Smooth muscle cell (in vitro differentiated cells): ENCODE measurements around the gene TH. TPM values are rescaled to one million over a fixed set of nuclear protein-coding genes. Genes with fewer than 3 reads are reported as not detected.

Experiments used
- DNase-seq: peaks from one replicate; lab custom pipeline; 2025; ENCODE audit not compliant: unreplicated experiment; lab: John Stamatoyannopoulos, UW
- H2AFZ ChIP-seq: fragments of 200-600 bp; sonication (generic); 2 replicates; pipeline ENCODE4 v1.6.0; 2016; ENCODE audit warnings: antibody characterized with exemption, low read depth, mild to moderate bottlenecking
- H3F3A ChIP-seq: fragments of 200-600 bp; sonication (generic); 2 replicates; pipeline ENCODE4 v1.6.0; 2017; ENCODE audit warnings: antibody characterized with exemption, low read depth
- H3K27ac ChIP-seq: fragments of 200-600 bp; sonication (generic); 2 replicates; pipeline ENCODE4 v1.5.1; 2016; ENCODE audit warnings: low read depth, mild to moderate bottlenecking
- H3K27me3 ChIP-seq: fragments of 200-600 bp; sonication (generic); 2 replicates; pipeline ENCODE4 v1.6.1; 2016; ENCODE audit warnings: low read depth, mild to moderate bottlenecking
- H3K36me3 ChIP-seq: fragments of 200-600 bp; sonication (generic); 2 replicates; pipeline ENCODE4 v1.5.1; 2016; ENCODE audit warnings: low read depth
- H3K4me1 ChIP-seq: fragments of 200-600 bp; sonication (generic); 2 replicates; pipeline ENCODE4 v1.5.1; 2016; ENCODE audit warnings: low read depth
- H3K4me2 ChIP-seq: fragments of 200-600 bp; sonication (generic); 2 replicates; pipeline ENCODE4 v1.6.0; 2016; ENCODE audit warnings: mild to moderate bottlenecking
- H3K4me3 ChIP-seq: fragments of 200-600 bp; sonication (generic); 2 replicates; pipeline ENCODE4 v1.5.1; 2016; ENCODE audit warnings: mild to moderate bottlenecking
- H3K79me2 ChIP-seq: fragments of 200-600 bp; sonication (generic); 2 replicates; pipeline ENCODE4 v1.6.0; 2016; ENCODE audit warnings: low read depth, mild to moderate bottlenecking
- H3K9ac ChIP-seq: fragments of 200-600 bp; sonication (generic); 2 replicates; pipeline ENCODE4 v1.6.0; 2016; ENCODE audit warnings: low read depth
- H3K9me3 ChIP-seq: fragments of 200-600 bp; sonication (generic); replicated peaks from 2 replicates; pipeline ENCODE4 v1.5.1; 2016; ENCODE audit warnings: low read depth
- H4K20me1 ChIP-seq: fragments of 200-600 bp; sonication (generic); 2 replicates; pipeline ENCODE4 v1.6.0; 2016; ENCODE audit warnings: low read depth
- WGBS: methylation state at CpG from one replicate; pipeline ENCODE4 v1.1.7; 2016; ENCODE audit warnings: low lambda C conversion rate; 5-methylcytosine and 5-hydroxymethylcytosine counted together
- polyA plus RNA-seq: library from polyadenylated mRNA; unstranded; fragments of >200 nt; fragmentation: Nextera tagmentation; extraction: Ambion mirVana; gene quantifications from 2 replicates; pipeline ENCODE4 v1.2.1, GENCODE V29; 2016
- total RNA-seq: library from RNA; depleted of rRNA; stranded (reverse); fragments of >200 nt; gene quantifications from 2 replicates; pipeline ENCODE4 v1.2.3, GENCODE V29; 2014
- TF ChIP-seq, protein P1 (sequence below): fragments of 200-600 bp; sonication (generic); IDR thresholded peaks from 2 replicates; pipeline ENCODE4 v1.5.1; 2017; ENCODE audit warnings: borderline replicate concordance, mild to moderate bottlenecking, antibody characterized with exemption; ENCODE audit not compliant: insufficient read depth, poor library complexity, severe bottlenecking

The TH gene
- total and polyA plus RNA-seq, 2 experiments from 2014 or later, result not detected

DNA sequence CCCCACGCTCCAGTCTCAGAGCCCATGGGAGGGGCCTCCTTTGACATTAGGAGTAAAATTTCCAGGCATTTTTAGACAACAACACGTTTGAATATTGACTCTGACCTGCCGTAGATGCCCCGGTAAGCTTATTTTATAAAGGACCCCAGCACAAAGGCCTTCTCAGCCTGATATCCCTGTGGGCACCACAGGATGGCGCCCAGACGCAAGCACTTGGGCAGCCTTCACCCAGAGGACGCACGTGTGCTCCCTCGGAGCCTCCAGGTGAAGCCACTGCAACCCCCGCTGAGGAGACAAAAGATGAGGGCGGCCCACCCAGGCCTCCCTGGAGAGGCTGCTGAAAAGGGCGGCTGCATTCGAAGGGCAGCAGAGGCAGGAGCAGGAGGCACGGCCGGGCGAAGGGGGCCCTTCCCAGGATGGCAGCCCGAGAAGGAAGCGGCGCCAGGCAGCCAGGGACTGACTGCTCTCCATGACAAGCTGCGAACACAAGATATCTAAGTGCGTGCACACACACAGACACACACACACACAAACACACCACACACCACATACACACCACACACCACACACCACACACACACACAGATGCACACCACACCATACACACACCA, 15.2 kb upstream of the TH start:
- Histone ChIP-seq H3K36me3 (no peaks in the 10 kb centered on the region), H3K27ac (no peak overlapping the region), H3K79me2 (no peaks in the 10 kb centered on the region), H3K4me1 (peaks cover 20% of the 10 kb centered on the region), H4K20me1 (no peaks in the 10 kb centered on the region), H2AFZ (no peak overlapping the region), H3F3A (no peaks in the 10 kb centered on the region), H3K9me3 (no peaks in the 10 kb centered on the region), H3K4me3 (no peak overlapping the region), H3K27me3 (peaks cover 7% of the 10 kb centered on the region), H3K4me2 (no peak overlapping the region), H3K9ac (no peak overlapping the region)
- WGBS, result 55% methylated on average over 16 of the region's 21 CpGs
- no peak for DNase-seq
- TF ChIP-seq, protein P1, sequence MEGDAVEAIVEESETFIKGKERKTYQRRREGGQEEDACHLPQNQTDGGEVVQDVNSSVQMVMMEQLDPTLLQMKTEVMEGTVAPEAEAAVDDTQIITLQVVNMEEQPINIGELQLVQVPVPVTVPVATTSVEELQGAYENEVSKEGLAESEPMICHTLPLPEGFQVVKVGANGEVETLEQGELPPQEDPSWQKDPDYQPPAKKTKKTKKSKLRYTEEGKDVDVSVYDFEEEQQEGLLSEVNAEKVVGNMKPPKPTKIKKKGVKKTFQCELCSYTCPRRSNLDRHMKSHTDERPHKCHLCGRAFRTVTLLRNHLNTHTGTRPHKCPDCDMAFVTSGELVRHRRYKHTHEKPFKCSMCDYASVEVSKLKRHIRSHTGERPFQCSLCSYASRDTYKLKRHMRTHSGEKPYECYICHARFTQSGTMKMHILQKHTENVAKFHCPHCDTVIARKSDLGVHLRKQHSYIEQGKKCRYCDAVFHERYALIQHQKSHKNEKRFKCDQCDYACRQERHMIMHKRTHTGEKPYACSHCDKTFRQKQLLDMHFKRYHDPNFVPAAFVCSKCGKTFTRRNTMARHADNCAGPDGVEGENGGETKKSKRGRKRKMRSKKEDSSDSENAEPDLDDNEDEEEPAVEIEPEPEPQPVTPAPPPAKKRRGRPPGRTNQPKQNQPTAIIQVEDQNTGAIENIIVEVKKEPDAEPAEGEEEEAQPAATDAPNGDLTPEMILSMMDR, result peak; percentile 30

DNA sequence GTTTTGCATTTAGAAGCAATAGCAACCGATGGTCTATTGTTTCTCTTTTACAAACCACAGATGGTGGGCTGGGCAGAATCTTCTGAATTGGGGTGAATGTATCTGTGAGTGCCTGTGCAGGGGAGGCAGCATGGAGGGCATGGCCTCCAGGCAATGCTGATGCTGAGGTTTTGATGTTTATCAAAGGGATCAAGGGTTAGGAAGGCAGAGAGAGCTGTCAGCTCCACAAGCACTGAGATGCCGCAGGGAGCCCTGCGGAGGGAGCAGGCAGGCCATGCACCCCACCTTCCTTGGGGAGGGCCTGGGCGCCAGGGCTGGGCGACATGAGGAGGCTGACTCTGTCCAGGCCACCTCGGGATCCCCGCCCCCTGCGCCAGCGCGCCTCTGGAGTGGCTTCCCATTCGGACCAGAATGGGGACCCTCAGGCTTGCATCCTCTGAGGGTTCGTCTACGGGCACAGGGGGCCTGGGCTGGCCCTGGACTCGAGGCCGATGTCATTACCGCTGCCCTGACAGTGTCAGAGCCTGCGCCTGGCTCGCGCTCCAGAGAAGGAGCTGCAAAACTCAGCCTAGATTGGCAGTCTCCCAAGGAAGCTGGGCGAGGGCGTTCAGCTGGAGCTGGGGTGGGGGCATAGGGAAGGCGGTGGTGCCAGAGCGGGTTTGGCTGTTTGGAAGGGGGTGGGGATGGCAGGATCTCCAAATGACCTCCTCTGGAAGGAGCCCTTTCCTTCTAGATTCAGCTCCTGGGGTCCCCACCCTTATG, 13.9 kb upstream of the TH start:
- no peaks in the 10 kb centered on the region for H4K20me1 ChIP-seq
- H2AFZ ChIP-seq, result no peak overlapping the region
- H3F3A ChIP-seq, result no peaks in the 10 kb centered on the region
- DNase-seq, result no peak
- no peak overlapping the region for H3K4me3 ChIP-seq
- H3K27me3 ChIP-seq, result peaks cover 4% of the 10 kb centered on the region
- peaks cover 11% of the 10 kb centered on the region for H3K4me1 ChIP-seq
- no peaks in the 10 kb centered on the region for H3K79me2 ChIP-seq
- no peak overlapping the region for H3K4me2 ChIP-seq
- H3K9me3 ChIP-seq, result no peaks in the 10 kb centered on the region
- TF ChIP-seq, protein P1, result no peak
- no peak overlapping the region for H3K27ac ChIP-seq
- 88% methylated on average over 23 of the region's 23 CpGs for WGBS
- no peaks in the 10 kb centered on the region for H3K36me3 ChIP-seq
- H3K9ac ChIP-seq, result no peak overlapping the region

DNA sequence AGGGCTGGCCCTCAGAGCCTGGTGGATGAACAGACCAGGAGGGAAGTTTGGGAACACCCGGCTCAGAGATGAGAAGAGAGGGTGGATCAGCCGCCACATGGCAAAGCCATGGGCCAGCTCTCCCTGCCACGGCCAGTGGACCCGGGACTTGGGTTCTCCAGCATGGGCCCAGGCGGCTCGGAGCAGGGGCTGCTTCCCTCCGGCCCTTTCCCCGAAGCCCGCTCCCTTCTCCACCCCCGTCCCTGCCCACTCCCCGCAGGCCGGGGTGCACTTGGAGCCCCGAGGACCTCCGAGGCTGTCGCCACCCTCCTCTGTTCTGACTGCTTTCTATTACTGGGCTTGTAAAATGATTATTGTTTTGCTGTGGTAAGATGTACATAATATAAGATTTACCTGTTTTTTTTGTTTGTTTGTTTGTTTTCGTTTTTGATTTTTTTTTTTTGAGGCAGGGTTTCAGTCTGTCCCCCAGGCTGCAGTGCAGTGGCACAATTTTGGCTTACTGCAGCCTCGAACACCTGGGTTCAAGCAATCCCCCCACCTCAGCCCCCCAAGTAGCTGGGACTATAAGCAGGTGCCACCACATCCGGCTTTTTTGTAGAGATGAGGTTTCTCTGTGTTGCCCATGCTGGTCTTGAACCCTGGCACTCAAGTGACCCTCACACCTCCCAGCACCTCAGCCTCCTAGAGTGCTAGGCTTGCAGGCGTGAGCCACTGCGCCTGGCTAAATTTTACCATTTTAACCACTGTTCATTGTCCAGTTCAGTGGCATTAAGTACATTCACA, 11.3 kb upstream of the TH start:
- Histone ChIP-seq H3K36me3 (no peaks in the 10 kb centered on the region), H3K4me2 (no peak overlapping the region), H3F3A (no peaks in the 10 kb centered on the region), H2AFZ (no peak overlapping the region), H4K20me1 (no peaks in the 10 kb centered on the region), H3K79me2 (no peaks in the 10 kb centered on the region), H3K4me1 (peaks cover 4% of the 10 kb centered on the region), H3K9me3 (no peaks in the 10 kb centered on the region), H3K27me3 (peaks cover 4% of the 10 kb centered on the region), H3K4me3 (no peak overlapping the region), H3K9ac (no peak overlapping the region), H3K27ac (no peak overlapping the region)
- TF ChIP-seq, protein P1, result no peak
- WGBS, result 91% methylated on average over 16 of the region's 20 CpGs
- no peak for DNase-seq
